ENCODE results near the gene ADH7. TPM values are rescaled to one million over a fixed set of nuclear protein-coding genes. Genes with fewer than 3 reads are reported as not detected.

Gene ADH7
- total RNA-seq, 1 experiment from 2014 or later: not detected

DNA sequence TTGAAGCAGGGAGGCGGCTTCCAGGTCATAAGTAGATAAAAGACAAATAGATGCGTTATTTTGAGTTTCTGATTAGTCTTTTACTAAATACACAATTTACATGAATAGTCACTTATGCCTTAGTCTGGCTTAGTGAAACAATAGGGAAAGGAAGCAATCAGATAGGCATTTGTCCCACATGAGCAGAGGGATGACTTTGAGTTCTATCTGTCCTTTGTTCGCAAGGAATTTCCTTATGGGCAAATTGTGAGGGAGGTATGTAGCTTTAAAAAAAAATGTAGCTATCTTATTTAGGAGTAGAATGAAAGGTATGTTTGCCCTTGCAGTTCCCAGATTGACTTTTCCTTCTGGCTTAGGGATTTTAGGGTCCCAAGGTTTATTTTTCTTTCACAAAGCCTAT, 56.3 kb downstream of the ADH7 start:
- Histone ChIP-seq H3K9ac (ENCODE audit: low read length) (no peak overlapping the region), H3K27ac (ENCODE audit: low read depth, low read length) (no peak overlapping the region), H3K9me3 (ENCODE audit: control insufficient read depth in 1 of 2, insufficient read depth in 1 of 2, low read depth in 1 of 2, low read length in 2 of 2) (no peaks in the 10 kb centered on the region; a peak in 1 of 4 replicates), H3K79me2 (ENCODE audit: insufficient read depth, low read length) (no peaks in the 10 kb centered on the region), H3K4me2 (ENCODE audit: low read length) (no peak overlapping the region), H3K27me3 (ENCODE audit: insufficient read depth, low read length) (no peaks in the 10 kb centered on the region), H3K9me2 (ENCODE audit: insufficient read depth) (no peaks in the 10 kb centered on the region), H3K36me3 (ENCODE audit: control insufficient read depth in 1 of 2, insufficient read depth in 2 of 2, low read length in 2 of 2) (no peaks in the 10 kb centered on the region), H3K4me3 (replicated peaks in 1 of 2; ENCODE audit: low read depth in 1 of 2, low read length in 2 of 2) (no peak overlapping the region), H2AFZ (ENCODE audit: low read depth, low read length, poor library complexity, severe bottlenecking) (no peak overlapping the region), H3K4me1 (ENCODE audit: control insufficient read depth in 1 of 2, insufficient read depth in 2 of 2, low read length in 2 of 2) (no peaks in the 10 kb centered on the region), H4K20me1 (ENCODE audit: insufficient read depth) (no peaks in the 10 kb centered on the region)
- ChIA-PET CTCF (no interaction called here), RAD21 (ENCODE audit: low non-redundant PET in 1 of 2, low total read pairs in 2 of 2, uncharacterized antibody in 2 of 2, unreplicated experiment in 2 of 2) (no interaction called here), POLR2A (no interaction called here)
- no peak for ATAC-seq
- TF ChIP-seq ZNF274 (IDR thresholded peaks at IDR 0.05; ENCODE audit: low read depth, low read length): no peak
- TF ChIP-seq, protein P1, sequence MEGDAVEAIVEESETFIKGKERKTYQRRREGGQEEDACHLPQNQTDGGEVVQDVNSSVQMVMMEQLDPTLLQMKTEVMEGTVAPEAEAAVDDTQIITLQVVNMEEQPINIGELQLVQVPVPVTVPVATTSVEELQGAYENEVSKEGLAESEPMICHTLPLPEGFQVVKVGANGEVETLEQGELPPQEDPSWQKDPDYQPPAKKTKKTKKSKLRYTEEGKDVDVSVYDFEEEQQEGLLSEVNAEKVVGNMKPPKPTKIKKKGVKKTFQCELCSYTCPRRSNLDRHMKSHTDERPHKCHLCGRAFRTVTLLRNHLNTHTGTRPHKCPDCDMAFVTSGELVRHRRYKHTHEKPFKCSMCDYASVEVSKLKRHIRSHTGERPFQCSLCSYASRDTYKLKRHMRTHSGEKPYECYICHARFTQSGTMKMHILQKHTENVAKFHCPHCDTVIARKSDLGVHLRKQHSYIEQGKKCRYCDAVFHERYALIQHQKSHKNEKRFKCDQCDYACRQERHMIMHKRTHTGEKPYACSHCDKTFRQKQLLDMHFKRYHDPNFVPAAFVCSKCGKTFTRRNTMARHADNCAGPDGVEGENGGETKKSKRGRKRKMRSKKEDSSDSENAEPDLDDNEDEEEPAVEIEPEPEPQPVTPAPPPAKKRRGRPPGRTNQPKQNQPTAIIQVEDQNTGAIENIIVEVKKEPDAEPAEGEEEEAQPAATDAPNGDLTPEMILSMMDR (IDR thresholded peaks at IDR 0.05 in 2 of 3, conservative IDR thresholded peaks at IDR 0.05 in 1 of 3; ENCODE audit: borderline replicate concordance in 1 of 3, insufficient read depth in 1 of 3, low read depth in 2 of 3, low read length in 2 of 3): no peak
- no peak for TF ChIP-seq SP1 (IDR thresholded peaks at IDR 0.05; ENCODE audit: low read depth)
- TF ChIP-seq CEBPB (IDR thresholded peaks at IDR 0.05; ENCODE audit: low read depth): no peak
- TF ChIP-seq, protein P2, sequence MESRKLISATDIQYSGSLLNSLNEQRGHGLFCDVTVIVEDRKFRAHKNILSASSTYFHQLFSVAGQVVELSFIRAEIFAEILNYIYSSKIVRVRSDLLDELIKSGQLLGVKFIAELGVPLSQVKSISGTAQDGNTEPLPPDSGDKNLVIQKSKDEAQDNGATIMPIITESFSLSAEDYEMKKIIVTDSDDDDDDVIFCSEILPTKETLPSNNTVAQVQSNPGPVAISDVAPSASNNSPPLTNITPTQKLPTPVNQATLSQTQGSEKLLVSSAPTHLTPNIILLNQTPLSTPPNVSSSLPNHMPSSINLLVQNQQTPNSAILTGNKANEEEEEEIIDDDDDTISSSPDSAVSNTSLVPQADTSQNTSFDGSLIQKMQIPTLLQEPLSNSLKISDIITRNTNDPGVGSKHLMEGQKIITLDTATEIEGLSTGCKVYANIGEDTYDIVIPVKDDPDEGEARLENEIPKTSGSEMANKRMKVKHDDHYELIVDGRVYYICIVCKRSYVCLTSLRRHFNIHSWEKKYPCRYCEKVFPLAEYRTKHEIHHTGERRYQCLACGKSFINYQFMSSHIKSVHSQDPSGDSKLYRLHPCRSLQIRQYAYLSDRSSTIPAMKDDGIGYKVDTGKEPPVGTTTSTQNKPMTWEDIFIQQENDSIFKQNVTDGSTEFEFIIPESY (IDR thresholded peaks at IDR 0.05; ENCODE audit: extremely low read depth, insufficient replicate concordance, low read length): no peak
- TF ChIP-seq YY1 (IDR thresholded peaks at IDR 0.05; ENCODE audit: extremely low read depth, insufficient replicate concordance, low read depth, low read length): no peak
- TF ChIP-seq, protein P3, sequence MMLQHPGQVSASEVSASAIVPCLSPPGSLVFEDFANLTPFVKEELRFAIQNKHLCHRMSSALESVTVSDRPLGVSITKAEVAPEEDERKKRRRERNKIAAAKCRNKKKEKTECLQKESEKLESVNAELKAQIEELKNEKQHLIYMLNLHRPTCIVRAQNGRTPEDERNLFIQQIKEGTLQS (IDR thresholded peaks at IDR 0.05): no peak
- TF ChIP-seq EGR1 (IDR thresholded peaks at IDR 0.05; ENCODE audit: low read depth): no peak
- TF ChIP-seq SRF (IDR thresholded peaks at IDR 0.05; ENCODE audit: low read depth): no peak
- no peak for TF ChIP-seq RAD21 (IDR thresholded peaks at IDR 0.05; ENCODE audit: low read depth)
- TF ChIP-seq JUND (IDR thresholded peaks at IDR 0.05): no peak
- TF ChIP-seq TCF7L2 (IDR thresholded peaks at IDR 0.05; ENCODE audit: borderline replicate concordance, extremely low read depth, insufficient read depth, insufficient read length): no peak
- TF ChIP-seq ZFX (IDR thresholded peaks at IDR 0.05): no peak
- TF ChIP-seq SIN3A (IDR thresholded peaks at IDR 0.05; ENCODE audit: low read depth): no peak
- TF ChIP-seq, protein P4, sequence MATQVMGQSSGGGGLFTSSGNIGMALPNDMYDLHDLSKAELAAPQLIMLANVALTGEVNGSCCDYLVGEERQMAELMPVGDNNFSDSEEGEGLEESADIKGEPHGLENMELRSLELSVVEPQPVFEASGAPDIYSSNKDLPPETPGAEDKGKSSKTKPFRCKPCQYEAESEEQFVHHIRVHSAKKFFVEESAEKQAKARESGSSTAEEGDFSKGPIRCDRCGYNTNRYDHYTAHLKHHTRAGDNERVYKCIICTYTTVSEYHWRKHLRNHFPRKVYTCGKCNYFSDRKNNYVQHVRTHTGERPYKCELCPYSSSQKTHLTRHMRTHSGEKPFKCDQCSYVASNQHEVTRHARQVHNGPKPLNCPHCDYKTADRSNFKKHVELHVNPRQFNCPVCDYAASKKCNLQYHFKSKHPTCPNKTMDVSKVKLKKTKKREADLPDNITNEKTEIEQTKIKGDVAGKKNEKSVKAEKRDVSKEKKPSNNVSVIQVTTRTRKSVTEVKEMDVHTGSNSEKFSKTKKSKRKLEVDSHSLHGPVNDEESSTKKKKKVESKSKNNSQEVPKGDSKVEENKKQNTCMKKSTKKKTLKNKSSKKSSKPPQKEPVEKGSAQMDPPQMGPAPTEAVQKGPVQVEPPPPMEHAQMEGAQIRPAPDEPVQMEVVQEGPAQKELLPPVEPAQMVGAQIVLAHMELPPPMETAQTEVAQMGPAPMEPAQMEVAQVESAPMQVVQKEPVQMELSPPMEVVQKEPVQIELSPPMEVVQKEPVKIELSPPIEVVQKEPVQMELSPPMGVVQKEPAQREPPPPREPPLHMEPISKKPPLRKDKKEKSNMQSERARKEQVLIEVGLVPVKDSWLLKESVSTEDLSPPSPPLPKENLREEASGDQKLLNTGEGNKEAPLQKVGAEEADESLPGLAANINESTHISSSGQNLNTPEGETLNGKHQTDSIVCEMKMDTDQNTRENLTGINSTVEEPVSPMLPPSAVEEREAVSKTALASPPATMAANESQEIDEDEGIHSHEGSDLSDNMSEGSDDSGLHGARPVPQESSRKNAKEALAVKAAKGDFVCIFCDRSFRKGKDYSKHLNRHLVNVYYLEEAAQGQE (IDR thresholded peaks at IDR 0.05; ENCODE audit: low read depth): no peak
- TF ChIP-seq, protein P5, sequence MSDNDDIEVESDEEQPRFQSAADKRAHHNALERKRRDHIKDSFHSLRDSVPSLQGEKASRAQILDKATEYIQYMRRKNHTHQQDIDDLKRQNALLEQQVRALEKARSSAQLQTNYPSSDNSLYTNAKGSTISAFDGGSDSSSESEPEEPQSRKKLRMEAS (IDR thresholded peaks at IDR 0.05): no peak
- TF ChIP-seq POLR2A (IDR thresholded peaks at IDR 0.05; ENCODE audit: borderline replicate concordance, extremely low read depth, insufficient read depth, insufficient read length): no peak
- BruUV-seq (replicated peaks): no TSS peak
- no peak for DNase-seq (ENCODE audit: low read depth, low spot score)
- intact Hi-C loops (cut with micrococcal nuclease): no loop called here

Measured in HCT116 (cell line).